ENCODE measurements around the gene FGGY.

FGGY gene

DNA sequence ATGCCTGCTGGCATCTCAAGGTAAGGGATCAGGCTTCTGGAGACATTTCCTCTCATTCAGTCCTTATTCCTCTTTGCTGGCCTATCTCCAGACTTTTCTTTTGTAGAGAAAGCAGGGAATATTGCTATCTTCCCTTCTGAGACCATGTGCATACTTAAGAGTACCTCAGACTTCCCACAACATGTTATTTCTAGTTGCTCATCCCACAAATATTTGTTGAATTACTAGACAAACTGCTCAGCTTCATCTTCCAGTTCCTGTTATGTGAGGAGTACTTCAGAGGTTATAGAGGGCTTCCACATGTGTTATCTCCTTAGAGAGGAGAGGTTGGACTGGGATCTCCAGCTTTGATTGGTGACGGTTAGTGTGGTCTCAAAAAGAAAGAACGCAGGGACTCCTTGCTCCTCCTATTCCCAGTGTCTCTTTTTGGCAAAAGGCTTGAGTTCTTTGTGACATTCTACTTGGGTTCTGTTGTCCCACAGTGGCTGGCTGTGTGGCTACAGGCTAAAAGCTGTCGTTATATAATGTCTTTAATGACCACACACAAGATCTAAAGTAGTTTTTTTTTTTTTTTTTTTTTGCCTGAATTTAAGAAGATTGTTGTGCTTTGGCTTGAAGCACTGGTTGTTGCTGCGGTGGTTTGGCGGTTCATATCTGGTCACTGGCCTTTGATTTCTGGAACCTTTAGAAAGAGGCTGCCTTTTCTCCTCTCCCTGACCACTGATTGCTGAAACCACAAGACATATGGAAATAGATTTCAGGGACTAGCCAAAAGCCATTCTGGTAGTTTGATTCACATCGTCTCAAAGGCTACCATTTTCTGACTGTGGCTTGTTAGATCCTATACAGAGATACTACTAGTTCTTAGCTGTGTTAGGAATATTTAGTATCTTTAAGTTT is 78.7 kb downstream of the FGGY start:
- Histone ChIP-seq H3K27me3 (ENCODE audit: control insufficient read depth, insufficient read depth, low read length, poor library complexity, severe bottlenecking) (no peaks in the 10 kb centered on the region), H3K27ac (ENCODE audit: insufficient read depth, low read depth, low read length, poor library complexity, severe bottlenecking) (no peak overlapping the region), H3K9me3 (ENCODE audit: control insufficient read depth, low read length) (no peaks in the 10 kb centered on the region), H3K4me3 (ENCODE audit: insufficient read depth, low read depth, low read length) (no peak overlapping the region), H3K4me1 (ENCODE audit: control insufficient read depth, insufficient read depth, low read length) (no peaks in the 10 kb centered on the region), H3K36me3 (ENCODE audit: control insufficient read depth, insufficient read depth, low read length) (no peaks in the 10 kb centered on the region)
- WGBS, 2 experiments, result 89 to 90% methylated on average over 5 of the region's 6 CpGs

DNA sequence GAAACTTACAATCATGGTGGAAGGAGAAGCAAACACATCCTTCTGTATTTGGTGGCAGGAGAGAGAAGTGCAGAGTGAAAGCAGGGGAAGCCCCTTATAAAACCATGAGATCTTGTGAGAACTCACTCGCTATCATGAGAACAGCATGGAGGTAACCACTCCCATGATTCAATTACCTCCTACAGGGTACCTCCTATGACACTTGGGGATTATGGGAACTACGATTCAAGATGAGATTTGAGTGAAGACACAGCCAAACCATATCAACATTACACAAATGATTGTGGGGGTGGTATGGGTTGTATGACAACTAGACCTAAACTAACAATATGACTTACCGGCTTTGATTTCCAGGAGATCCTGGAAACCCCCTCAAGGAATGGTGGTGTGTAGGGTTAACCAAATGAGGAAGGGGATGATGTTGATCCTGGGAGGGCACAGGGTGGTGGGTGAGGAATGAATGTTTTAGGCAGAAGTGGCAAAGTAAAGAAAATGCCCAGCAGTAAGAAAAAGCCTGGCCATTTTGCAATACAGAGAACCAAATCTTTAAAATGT is 80.5 kb downstream of the FGGY start:
- Histone ChIP-seq H3K9me3 (ENCODE audit: control insufficient read depth, low read length) (no peaks in the 10 kb centered on the region), H3K27ac (ENCODE audit: insufficient read depth, low read depth, low read length, poor library complexity, severe bottlenecking) (no peak overlapping the region), H3K4me1 (ENCODE audit: control insufficient read depth, insufficient read depth, low read length) (no peaks in the 10 kb centered on the region), H3K4me3 (ENCODE audit: insufficient read depth, low read depth, low read length) (no peak overlapping the region), H3K36me3 (ENCODE audit: control insufficient read depth, insufficient read depth, low read length) (no peaks in the 10 kb centered on the region), H3K27me3 (ENCODE audit: control insufficient read depth, insufficient read depth, low read length, poor library complexity, severe bottlenecking) (no peaks in the 10 kb centered on the region)
- 50 to 64% methylated on average over 2 to 3 of the region's 3 CpGs for WGBS, 2 experiments

DNA sequence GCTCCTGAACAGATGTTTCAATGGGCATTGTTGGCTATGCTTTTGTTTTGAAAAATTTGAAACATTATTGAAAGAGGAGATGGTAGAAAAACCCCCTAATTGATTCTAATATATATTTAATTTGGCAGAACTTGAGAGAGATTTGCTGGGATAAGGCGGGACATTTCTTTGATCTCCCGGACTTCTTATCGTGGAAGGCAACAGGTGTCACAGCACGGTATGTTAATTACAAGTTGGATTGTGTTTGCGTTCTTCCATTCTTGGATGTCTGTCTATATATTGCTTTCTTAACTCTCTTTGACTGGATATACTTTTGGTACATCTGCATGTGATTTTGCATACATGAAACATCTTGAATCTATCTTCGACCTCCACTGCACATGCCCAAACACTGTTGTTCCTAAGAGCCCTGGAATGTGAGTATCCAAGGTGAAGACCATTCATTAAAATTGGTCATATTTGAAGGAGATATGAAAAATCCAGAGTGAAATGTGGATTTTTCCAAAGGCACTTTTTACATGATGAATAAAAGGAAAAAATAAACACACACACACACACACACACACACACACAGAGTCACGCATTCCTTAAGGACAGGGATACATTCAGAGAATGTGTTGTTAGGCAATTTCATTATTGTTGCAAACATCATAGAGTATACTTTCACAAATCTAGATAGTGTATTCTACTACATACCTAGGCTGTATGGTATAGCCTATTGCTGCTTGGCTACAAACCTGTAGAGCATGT is 81.9 kb downstream of the FGGY start:
- no peak overlapping the region for H3K27ac ChIP-seq (ENCODE audit: insufficient read depth, low read depth, low read length, poor library complexity, severe bottlenecking)
- WGBS, 2 experiments, result 78 to 81% methylated on average over 6 of the region's 7 CpGs

DNA sequence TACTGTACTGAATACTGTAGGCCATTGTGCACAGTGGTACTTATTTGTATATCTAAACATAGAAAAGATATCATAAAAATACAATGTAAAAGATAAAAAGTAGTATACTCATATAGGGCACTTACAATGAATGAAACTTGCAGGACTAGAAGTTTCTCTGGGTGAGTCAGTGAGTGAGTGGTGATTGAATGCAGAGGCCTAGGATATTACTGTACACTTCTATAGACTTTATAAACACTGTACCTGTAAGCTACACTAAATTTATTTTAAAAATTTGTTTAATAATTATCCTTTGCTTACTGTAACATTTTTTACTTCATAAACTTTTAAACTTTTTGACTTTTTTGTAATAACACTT is 82.5 kb downstream of the FGGY start:
- Histone ChIP-seq H3K27ac (ENCODE audit: insufficient read depth, low read depth, low read length, poor library complexity, severe bottlenecking) (no peak overlapping the region), H3K36me3 (ENCODE audit: control insufficient read depth, insufficient read depth, low read length) (no peaks in the 10 kb centered on the region), H3K4me1 (ENCODE audit: control insufficient read depth, insufficient read depth, low read length) (no peaks in the 10 kb centered on the region), H3K4me3 (ENCODE audit: insufficient read depth, low read depth, low read length) (no peak overlapping the region), H3K9me3 (ENCODE audit: control insufficient read depth, low read length) (no peaks in the 10 kb centered on the region), H3K27me3 (ENCODE audit: control insufficient read depth, insufficient read depth, low read length, poor library complexity, severe bottlenecking) (no peaks in the 10 kb centered on the region)

More for the DNA sequence above, 81.9 kb downstream of the FGGY start:
- no peaks in the 10 kb centered on the region for H3K4me1 ChIP-seq (ENCODE audit: control insufficient read depth, insufficient read depth, low read length)
- H3K27me3 ChIP-seq (ENCODE audit: control insufficient read depth, insufficient read depth, low read length, poor library complexity, severe bottlenecking), result no peaks in the 10 kb centered on the region
- H3K36me3 ChIP-seq (ENCODE audit: control insufficient read depth, insufficient read depth, low read length), result no peaks in the 10 kb centered on the region
- no peaks in the 10 kb centered on the region for H3K9me3 ChIP-seq (ENCODE audit: control insufficient read depth, low read length)
- H3K4me3 ChIP-seq (ENCODE audit: insufficient read depth, low read depth, low read length), result no peak overlapping the region

DNA sequence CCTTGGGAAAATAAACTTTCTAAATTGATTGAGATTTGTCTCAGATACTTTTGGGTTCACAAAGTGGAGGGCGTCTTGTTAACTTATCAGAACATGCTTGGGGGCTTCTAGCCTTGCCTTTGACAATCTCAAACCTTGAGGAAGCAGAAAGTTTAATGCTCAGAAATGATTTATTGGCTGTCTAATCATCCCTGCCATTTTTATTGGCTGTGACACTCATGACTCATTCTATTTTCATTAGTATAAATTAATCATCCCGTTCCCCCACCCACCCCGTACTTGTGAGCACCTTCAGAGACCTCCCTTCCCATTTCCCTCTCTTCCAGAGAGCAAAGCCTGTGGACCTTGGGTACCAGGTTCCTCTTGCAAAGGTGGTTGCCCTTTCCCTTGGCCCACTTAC is 87.1 kb downstream of the FGGY start:
- no peaks in the 10 kb centered on the region for H3K4me1 ChIP-seq (ENCODE audit: control insufficient read depth, insufficient read depth, low read length)
- 86 to 91% methylated on average over 3 of the region's 3 CpGs for WGBS, 2 experiments
- no peaks in the 10 kb centered on the region for H3K36me3 ChIP-seq (ENCODE audit: control insufficient read depth, insufficient read depth, low read length)
- H3K27me3 ChIP-seq (ENCODE audit: control insufficient read depth, insufficient read depth, low read length, poor library complexity, severe bottlenecking), result no peaks in the 10 kb centered on the region
- no peak overlapping the region for H3K27ac ChIP-seq (ENCODE audit: insufficient read depth, low read depth, low read length, poor library complexity, severe bottlenecking)
- no peaks in the 10 kb centered on the region for H3K9me3 ChIP-seq (ENCODE audit: control insufficient read depth, low read length)
- H3K4me3 ChIP-seq (ENCODE audit: insufficient read depth, low read depth, low read length), result no peak overlapping the region

DNA sequence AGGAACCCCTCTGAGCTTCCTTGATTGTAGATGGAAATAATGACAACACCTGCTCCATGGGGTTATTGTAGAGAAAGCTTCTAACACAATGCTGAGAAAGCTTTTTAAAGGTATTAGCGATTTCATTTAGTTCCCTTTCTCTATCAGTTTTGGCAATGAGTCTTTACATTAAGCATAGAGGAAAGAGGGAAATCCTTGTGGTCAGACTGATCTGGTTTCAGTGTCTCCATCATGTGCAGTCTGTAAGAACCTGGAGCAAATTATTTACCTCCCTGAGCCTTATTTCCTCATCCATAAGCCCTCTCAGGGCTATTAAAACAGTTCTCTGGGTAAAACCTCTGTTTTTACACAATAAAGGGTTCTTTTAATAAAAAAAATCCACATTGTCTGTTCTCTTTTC is 87.5 kb downstream of the FGGY start:
- Histone ChIP-seq H3K36me3 (ENCODE audit: control insufficient read depth, insufficient read depth, low read length) (no peaks in the 10 kb centered on the region), H3K9me3 (ENCODE audit: control insufficient read depth, low read length) (no peaks in the 10 kb centered on the region), H3K4me1 (ENCODE audit: control insufficient read depth, insufficient read depth, low read length) (no peaks in the 10 kb centered on the region), H3K27ac (ENCODE audit: insufficient read depth, low read depth, low read length, poor library complexity, severe bottlenecking) (no peak overlapping the region), H3K27me3 (ENCODE audit: control insufficient read depth, insufficient read depth, low read length, poor library complexity, severe bottlenecking) (no peaks in the 10 kb centered on the region), H3K4me3 (ENCODE audit: insufficient read depth, low read depth, low read length) (no peak overlapping the region)
- 49 to 50% methylated on average over 1 of the region's 1 CpG for WGBS, 2 experiments

DNA sequence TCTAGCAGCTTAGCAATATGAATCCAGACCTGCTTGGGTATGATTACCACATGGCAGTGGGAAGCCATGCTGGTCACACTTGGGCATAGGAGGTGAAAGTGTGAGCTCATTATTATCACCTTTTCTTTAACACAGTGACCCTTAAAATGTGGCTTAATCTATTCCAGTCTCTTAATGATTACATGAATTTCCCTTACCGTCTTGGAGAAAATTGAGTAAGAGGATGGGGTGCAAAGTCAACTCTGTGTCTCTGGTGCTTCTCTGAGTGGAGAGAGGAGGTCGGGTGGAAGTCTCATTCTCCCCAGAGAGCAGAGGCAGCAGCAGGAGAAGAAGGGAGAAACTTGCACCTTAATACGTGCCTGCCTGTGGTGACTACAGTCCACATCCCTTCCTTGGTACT is 91.3 kb downstream of the FGGY start:
- 90% methylated on average over 3 of the region's 3 CpGs for WGBS, 2 experiments
- H3K27me3 ChIP-seq (ENCODE audit: control insufficient read depth, insufficient read depth, low read length, poor library complexity, severe bottlenecking), result no peaks in the 10 kb centered on the region
- peaks cover 7% of the 10 kb centered on the region for H3K4me1 ChIP-seq (ENCODE audit: control insufficient read depth, insufficient read depth, low read length)
- no peak overlapping the region for H3K4me3 ChIP-seq (ENCODE audit: insufficient read depth, low read depth, low read length)
- no peak overlapping the region for H3K27ac ChIP-seq (ENCODE audit: insufficient read depth, low read depth, low read length, poor library complexity, severe bottlenecking)
- no peaks in the 10 kb centered on the region for H3K36me3 ChIP-seq (ENCODE audit: control insufficient read depth, insufficient read depth, low read length)
- no peaks in the 10 kb centered on the region for H3K9me3 ChIP-seq (ENCODE audit: control insufficient read depth, low read length)

DNA sequence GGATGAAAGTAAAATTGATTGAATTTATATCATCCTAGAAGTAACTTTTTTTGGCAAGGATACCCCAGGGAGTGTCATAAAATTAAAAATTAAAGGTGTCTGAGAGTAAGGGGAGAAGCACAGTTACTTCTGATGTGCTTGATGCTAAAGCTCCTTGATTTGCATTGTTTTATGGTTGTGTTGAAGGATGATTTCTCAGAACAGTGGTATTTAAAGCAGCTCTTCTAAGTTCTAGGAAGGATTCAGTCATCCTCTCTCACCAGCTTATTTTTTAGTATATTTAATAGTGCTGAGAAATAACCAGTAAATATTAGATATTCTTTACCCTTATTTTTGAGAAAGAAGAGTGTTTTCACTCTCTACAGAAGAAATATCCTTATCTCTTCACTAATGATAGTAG is 93.0 kb downstream of the FGGY start:
- Histone ChIP-seq H3K4me1 (ENCODE audit: control insufficient read depth, insufficient read depth, low read length) (peaks cover 20% of the 10 kb centered on the region), H3K36me3 (ENCODE audit: control insufficient read depth, insufficient read depth, low read length) (no peaks in the 10 kb centered on the region), H3K27me3 (ENCODE audit: control insufficient read depth, insufficient read depth, low read length, poor library complexity, severe bottlenecking) (no peaks in the 10 kb centered on the region), H3K27ac (ENCODE audit: insufficient read depth, low read depth, low read length, poor library complexity, severe bottlenecking) (no peak overlapping the region), H3K9me3 (ENCODE audit: control insufficient read depth, low read length) (no peaks in the 10 kb centered on the region), H3K4me3 (ENCODE audit: insufficient read depth, low read depth, low read length) (no peak overlapping the region)

DNA sequence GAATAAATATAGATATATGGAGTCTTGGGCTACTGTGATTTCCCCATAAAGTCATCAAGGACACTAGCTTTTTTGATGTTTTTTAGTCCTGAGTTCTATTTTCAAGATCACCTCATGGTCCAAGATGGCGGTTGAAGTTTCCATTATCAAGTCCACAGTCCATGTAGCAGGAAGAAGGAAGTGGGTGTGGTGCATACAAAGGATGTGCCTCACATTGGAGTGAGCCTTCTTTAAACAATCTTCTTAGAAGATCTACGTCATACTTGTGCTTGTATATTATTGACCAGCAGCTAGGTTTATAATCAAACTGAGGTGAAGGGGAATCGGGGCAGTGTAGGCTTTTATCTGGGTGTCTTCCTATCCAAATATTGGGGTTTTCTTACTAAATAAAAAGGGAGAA is 93.4 kb downstream of the FGGY start:
- Histone ChIP-seq H3K27me3 (ENCODE audit: control insufficient read depth, insufficient read depth, low read length, poor library complexity, severe bottlenecking) (no peaks in the 10 kb centered on the region), H3K4me3 (ENCODE audit: insufficient read depth, low read depth, low read length) (no peak overlapping the region), H3K36me3 (ENCODE audit: control insufficient read depth, insufficient read depth, low read length) (no peaks in the 10 kb centered on the region), H3K4me1 (ENCODE audit: control insufficient read depth, insufficient read depth, low read length) (peaks cover 20% of the 10 kb centered on the region), H3K27ac (ENCODE audit: insufficient read depth, low read depth, low read length, poor library complexity, severe bottlenecking) (no peak overlapping the region), H3K9me3 (ENCODE audit: control insufficient read depth, low read length) (no peaks in the 10 kb centered on the region)
- WGBS, 2 experiments, result 93 to 99% methylated on average over 3 of the region's 3 CpGs

Data from ectodermal cell (in vitro differentiated cells).